H9 (cell line): ENCODE results near the gene HS3ST2. TPM values are rescaled to one million over a fixed set of nuclear protein-coding genes. Genes with fewer than 3 reads are reported as not detected.

Source experiments
- DNase-seq: peaks from one replicate; pipeline ENCODE4 v3.0.0-alpha.2; 2017
- H2AFZ ChIP-seq: one replicate; pipeline ENCODE4 v1.6.1; 2013; ENCODE audit warnings: mild to moderate bottlenecking, low read length, control low read depth, moderate library complexity
- H2AK5ac ChIP-seq: 2 replicates; pipeline ENCODE4 v1.6.1; 2013; ENCODE audit warnings: low read length, control low read depth, mixed read lengths; ENCODE audit not compliant: insufficient read length
- H2BK120ac ChIP-seq: one replicate; pipeline ENCODE4 v1.6.1; 2013; ENCODE audit warnings: low read depth, mild to moderate bottlenecking, low read length, control low read depth, inconsistent platforms; ENCODE audit not compliant: poor library complexity, severe bottlenecking
- H2BK12ac ChIP-seq: 2 replicates; pipeline ENCODE4 v1.6.1; 2013; ENCODE audit warnings: low read length, control low read depth, mixed read lengths, low read depth; ENCODE audit not compliant: insufficient read length
- H2BK15ac ChIP-seq: 2 replicates; pipeline ENCODE4 v1.6.1; 2013; ENCODE audit warnings: low read depth, low read length, control low read depth
- H2BK20ac ChIP-seq: one replicate; pipeline ENCODE4 v1.6.1; 2013; ENCODE audit warnings: low read depth, mild to moderate bottlenecking, low read length, control low read depth, inconsistent platforms; ENCODE audit not compliant: poor library complexity, severe bottlenecking
- H2BK5ac ChIP-seq: 2 replicates; pipeline ENCODE4 v1.6.1; 2013; ENCODE audit warnings: low read length, control low read depth, mixed read lengths; ENCODE audit not compliant: insufficient read length
- H3K14ac ChIP-seq: 2 replicates; pipeline ENCODE4 v1.6.1; 2013; ENCODE audit warnings: low read length, control low read depth; ENCODE audit not compliant: insufficient read depth
- H3K18ac ChIP-seq: 2 replicates; pipeline ENCODE4 v1.6.1; 2013; ENCODE audit warnings: low read depth, mild to moderate bottlenecking, mixed read lengths, low read length, control low read depth; ENCODE audit not compliant: insufficient read length
- H3K23ac ChIP-seq: 2 replicates; pipeline ENCODE4 v1.6.1; 2013; ENCODE audit warnings: low read length, control low read depth, mixed read lengths, low read depth; ENCODE audit not compliant: insufficient read length
- H3K23me2 ChIP-seq: 2 replicates; pipeline ENCODE4 v1.6.1; 2013; ENCODE audit warnings: low read depth, mild to moderate bottlenecking, mixed read lengths, low read length, control low read depth; ENCODE audit not compliant: insufficient read length, poor library complexity, severe bottlenecking
- H3K27ac ChIP-seq: 2 replicates; pipeline ENCODE4 v1.5.1; 2013; ENCODE audit warnings: low read length, control low read depth, mixed read lengths, low read depth; ENCODE audit not compliant: insufficient read length
- H3K27me3 ChIP-seq: 2 replicates; pipeline ENCODE4 v1.6.1; 2013; ENCODE audit warnings: low read length, control low read depth, inconsistent platforms; ENCODE audit not compliant: insufficient read depth
- H3K4ac ChIP-seq: 2 replicates; pipeline ENCODE4 v1.6.1; 2013; ENCODE audit warnings: low read depth, mild to moderate bottlenecking, control low read depth, inconsistent platforms, low read length, moderate library complexity
- H3K4me1 ChIP-seq: 2 replicates; pipeline ENCODE4 v1.6.1; 2013; ENCODE audit warnings: low read length, control low read depth, inconsistent platforms; ENCODE audit not compliant: insufficient read depth
- H3K4me2 ChIP-seq: 2 replicates; pipeline ENCODE4 v1.6.1; 2013; ENCODE audit warnings: low read length, control low read depth, mixed read lengths; ENCODE audit not compliant: insufficient read length, insufficient read depth
- H3K56ac ChIP-seq: 2 replicates; pipeline ENCODE4 v1.6.1; 2013; ENCODE audit warnings: low read depth, mild to moderate bottlenecking, mixed read lengths, low read length, control low read depth; ENCODE audit not compliant: insufficient read length
- H3K79me1 ChIP-seq: 2 replicates; pipeline ENCODE4 v1.6.1; 2013; ENCODE audit warnings: low read depth, mild to moderate bottlenecking, moderate library complexity, low read length, control low read depth, inconsistent platforms; ENCODE audit not compliant: insufficient read depth, poor library complexity, severe bottlenecking
- H3K79me2 ChIP-seq: 2 replicates; pipeline ENCODE4 v1.6.1; 2013; ENCODE audit warnings: low read length, control low read depth, inconsistent platforms; ENCODE audit not compliant: insufficient read depth
- H3K9ac ChIP-seq: 2 replicates; pipeline ENCODE4 v1.6.1; 2013; ENCODE audit warnings: low read length, control low read depth, mixed read lengths; ENCODE audit not compliant: insufficient read length; ENCODE audit errors: extremely low read depth
- H3K9me3 ChIP-seq: one replicate; pipeline ENCODE4 v1.6.1; 2013; ENCODE audit warnings: low read depth, low read length, inconsistent platforms; ENCODE audit not compliant: control insufficient read depth
- H3T11ph ChIP-seq: one replicate; pipeline ENCODE4 v1.6.1; 2013; ENCODE audit warnings: mild to moderate bottlenecking, low read length, control low read depth, inconsistent platforms
- H4K20me1 ChIP-seq: one replicate; pipeline ENCODE4 v1.6.1; 2013; ENCODE audit not compliant: control insufficient read depth, insufficient read length, insufficient read depth
- H4K5ac ChIP-seq: 2 replicates; pipeline ENCODE4 v1.6.1; 2013; ENCODE audit warnings: low read depth, mild to moderate bottlenecking, mixed read lengths, low read length, control low read depth; ENCODE audit not compliant: insufficient read length
- H4K8ac ChIP-seq: replicated peaks from 2 replicates; pipeline ENCODE4 v1.6.1; 2013; ENCODE audit warnings: low read length, control low read depth, mixed read lengths, low read depth; ENCODE audit not compliant: insufficient read length
- H4K91ac ChIP-seq: 2 replicates; pipeline ENCODE4 v1.6.1; 2013; ENCODE audit warnings: low read depth, mild to moderate bottlenecking, moderate library complexity, mixed read lengths, low read length, control low read depth; ENCODE audit not compliant: insufficient read length
- H3K27ac Mint-ChIP-seq, 3 experiments: 2 replicates in 2 of 3; 3 replicates in 1 of 3; pipeline ENCODE4 v1.8.0; 2020 to 2021; ENCODE audit warnings: mixed read lengths in 3 of 3, mild to moderate bottlenecking in 1 of 3, moderate library complexity in 1 of 3
- H3K27me3 Mint-ChIP-seq: 2 replicates; pipeline ENCODE4 v1.8.0; 2021; ENCODE audit warnings: low read depth, mild to moderate bottlenecking, moderate library complexity, mixed read lengths
- H3K36me3 Mint-ChIP-seq, 3 experiments: 2 replicates in 2 of 3; 3 replicates in 1 of 3; pipeline ENCODE4 v1.8.0; 2020 to 2021; ENCODE audit warnings: low read depth in 3 of 3, mixed read lengths in 3 of 3; ENCODE audit not compliant: insufficient read depth in 1 of 3
- H3K4me1 Mint-ChIP-seq, 2 experiments: 2 replicates each; pipeline ENCODE4 v1.8.0; 2020; ENCODE audit warnings: mixed read lengths in 2 of 2
- H3K4me3 Mint-ChIP-seq, 2 experiments: 2 replicates in 1 of 2; 3 replicates in 1 of 2; pipeline ENCODE4 v1.8.0; 2020 to 2021; ENCODE audit warnings: mild to moderate bottlenecking in 2 of 2, mixed read lengths in 2 of 2, moderate library complexity in 1 of 2
- H3K9me3 Mint-ChIP-seq, 2 experiments: 2 replicates in 1 of 2; 3 replicates in 1 of 2; pipeline ENCODE4 v1.8.0; 2020; ENCODE audit warnings: mild to moderate bottlenecking in 2 of 2, mixed read lengths in 2 of 2, moderate library complexity in 1 of 2
- CTCF ChIP-seq: fragments of 200-600 bp; sonication (generic); conservative IDR thresholded peaks from 3 replicates; pipeline ENCODE4 v1.8.0; 2021; ENCODE audit warnings: antibody characterized with exemption, mild to moderate bottlenecking
- WGBS: extraction: QIAGEN DNeasy Blood & Tissue Kit; methylation state at CpG from one replicate; pipeline ENCODE4 v1.1.7; 2013; ENCODE audit warnings: missing lambda C conversion rate, low lambda C conversion rate, mixed read lengths; ENCODE audit not compliant: insufficient read length; ENCODE audit errors: extremely low coverage; 5-methylcytosine and 5-hydroxymethylcytosine counted together
- total RNA-seq: library from RNA; stranded (reverse); gene quantifications from 2 replicates; pipeline ENCODE4 v1.2.1, GENCODE V29; 2021

The HS3ST2 gene
- total RNA-seq, 1 experiment from 2014 or later, result 3.1 TPM

- H4K5ac ChIP-seq, result no peak overlapping the region
- H2BK15ac ChIP-seq, result no peak overlapping the region
- H4K91ac ChIP-seq, result no peak overlapping the region
- H3K4me2 ChIP-seq, result no peak overlapping the region
- no peak overlapping the region for H2BK20ac ChIP-seq
- no CpG with 5 or more reads among the region's 6 CpGs for WGBS
- H2AFZ ChIP-seq, result no peak overlapping the region
- no peak overlapping the region for H3K27ac Mint-ChIP-seq
- no peak overlapping the region for H3T11ph ChIP-seq
- no peaks in the 10 kb centered on the region for H3K79me2 ChIP-seq
- no peak for TF ChIP-seq CTCF
- no peak overlapping the region for H3K27ac ChIP-seq
- H2BK5ac ChIP-seq, result no peak overlapping the region
- H3K27me3 Mint-ChIP-seq, result no peaks in the 10 kb centered on the region; the same call in 1 of the 2 replicates
- H3K23me2 ChIP-seq, result no peaks in the 10 kb centered on the region
- H3K4me1 Mint-ChIP-seq, result peaks cover 5 to 6% of the 10 kb centered on the region in 2 experiments; a peak in 2 of 4 replicates
- no peak overlapping the region for H3K4me3 Mint-ChIP-seq
- no peak overlapping the region for H3K14ac ChIP-seq
- H3K56ac ChIP-seq, result no peak overlapping the region
- no peak overlapping the region for H2BK120ac ChIP-seq
- H4K20me1 ChIP-seq, result no peaks in the 10 kb centered on the region
- peaks cover 4% of the 10 kb centered on the region for H3K4me1 ChIP-seq
- H3K36me3 Mint-ChIP-seq, result no peaks in the 10 kb centered on the region
- H3K4ac ChIP-seq, result no peak overlapping the region
- H2AK5ac ChIP-seq, result no peak overlapping the region
- no peak overlapping the region for H4K8ac ChIP-seq
- H3K23ac ChIP-seq, result no peak overlapping the region
- no peaks in the 10 kb centered on the region for H3K79me1 ChIP-seq
- no peak for DNase-seq
- no peaks in the 10 kb centered on the region for H3K9me3 ChIP-seq
- no peak overlapping the region for H3K18ac ChIP-seq
- H3K9ac ChIP-seq, result no peak overlapping the region
- H3K27me3 ChIP-seq, result no peaks in the 10 kb centered on the region
- no peak overlapping the region for H2BK12ac ChIP-seq
- no peaks in the 10 kb centered on the region for H3K9me3 Mint-ChIP-seq
These were observed 86.9 kb downstream of the HS3ST2 start for GRCh38 chr16:22900863-22901262.
